ENCODE measurements around the gene HMG20B. TPM values are rescaled to one million over a fixed set of nuclear protein-coding genes. Genes with fewer than 3 reads are reported as not detected.
A peak's percentile ranks its signal among the peaks of the same experiment; 100 is the strongest.
"Not testable (repeated sequence)": the region's sequence is repeated elsewhere in the genome, so short reads cannot be mapped to it uniquely, and the experiment has no call there.

HMG20B gene
- polyA plus RNA-seq, 12 donors, result 21.8 to 78.3 (median 32.1) TPM; not detected in 1

GRCh38 chr19:3554254-3555083 lies 18.3 kb upstream of the HMG20B start:
- no peak for DNase-seq

- DNase-seq, result no peak
Measured at GRCh38 chr19:3555653-3556422, 16.9 kb upstream of the HMG20B start.

DNA sequence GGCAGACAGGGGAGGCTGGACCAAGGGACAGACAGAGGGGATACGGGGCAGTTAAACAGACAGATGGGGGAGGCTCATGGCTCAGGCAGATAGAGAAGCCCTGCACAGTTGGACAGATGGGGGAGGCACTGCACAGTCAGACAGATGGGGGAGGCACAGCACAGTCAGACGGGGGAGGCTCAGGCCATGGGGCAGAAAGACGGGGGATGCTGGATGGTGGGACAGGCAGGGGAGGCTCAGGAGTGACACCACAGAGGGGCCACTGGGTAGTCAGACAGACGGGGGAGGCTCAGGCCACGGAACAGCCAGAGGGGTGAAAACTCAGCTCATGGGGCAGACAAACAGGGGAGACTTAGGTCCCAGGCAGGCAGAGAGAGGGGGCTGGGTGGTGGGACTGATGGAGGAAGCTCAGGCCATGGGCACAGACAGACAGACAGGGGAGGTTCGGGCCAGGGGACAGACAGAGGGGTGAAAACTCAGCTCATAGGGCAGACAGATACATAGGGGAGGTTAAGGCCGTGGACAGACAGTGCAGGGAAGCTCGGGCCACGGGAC lies 16.2 kb upstream of the HMG20B start:
- no peak for DNase-seq

GRCh38 chr19:3556978-3557460 lies 15.7 kb upstream of the HMG20B start:
- DNase-seq, result no peak

DNA sequence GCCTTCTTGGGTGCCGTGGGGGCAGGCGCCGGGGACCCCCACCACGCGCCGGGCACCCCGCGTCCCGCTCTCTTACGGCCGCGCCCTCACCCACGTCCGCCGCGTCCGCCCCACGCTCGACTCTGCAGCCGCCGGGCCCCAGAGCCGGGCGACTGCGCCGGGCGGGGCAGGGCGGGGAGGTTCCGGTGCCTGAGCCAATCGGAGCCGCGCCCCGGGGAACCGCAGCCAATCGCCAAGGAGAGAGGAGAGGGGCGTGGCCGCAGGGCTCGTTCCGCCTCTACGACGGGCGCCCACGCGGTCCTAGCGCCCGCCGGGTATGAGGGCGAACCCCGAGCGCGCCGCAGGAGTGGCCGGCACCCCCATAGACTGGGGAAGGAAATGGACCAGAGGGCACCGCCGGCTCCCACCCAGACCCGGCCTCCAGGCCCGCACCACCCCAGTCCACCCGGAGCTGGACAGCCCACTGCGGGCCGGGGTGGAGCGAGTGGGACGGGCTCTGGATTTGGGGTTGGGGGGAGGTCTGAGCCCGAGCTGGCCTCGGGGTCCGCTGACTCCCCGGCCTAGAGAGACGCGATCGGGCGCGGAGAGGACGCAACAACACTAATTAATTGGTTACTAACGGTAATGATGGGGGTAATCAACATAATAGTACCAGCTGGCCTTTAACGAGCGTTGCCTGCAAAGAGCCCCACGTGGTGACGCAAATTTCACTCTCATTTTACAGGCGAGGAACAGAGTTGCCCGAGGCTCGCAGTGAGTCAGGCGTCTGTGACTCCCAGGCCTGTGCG lies 15.1 kb upstream of the HMG20B start, which contains the start of gene MFSD12:
Gene MFSD12 (minus strand): TSS at position 126 of the 788 bp plus-strand sequence. CDS start 183 bp downstream, outside the sequence.
- peak; percentile 95 for DNase-seq

DNA sequence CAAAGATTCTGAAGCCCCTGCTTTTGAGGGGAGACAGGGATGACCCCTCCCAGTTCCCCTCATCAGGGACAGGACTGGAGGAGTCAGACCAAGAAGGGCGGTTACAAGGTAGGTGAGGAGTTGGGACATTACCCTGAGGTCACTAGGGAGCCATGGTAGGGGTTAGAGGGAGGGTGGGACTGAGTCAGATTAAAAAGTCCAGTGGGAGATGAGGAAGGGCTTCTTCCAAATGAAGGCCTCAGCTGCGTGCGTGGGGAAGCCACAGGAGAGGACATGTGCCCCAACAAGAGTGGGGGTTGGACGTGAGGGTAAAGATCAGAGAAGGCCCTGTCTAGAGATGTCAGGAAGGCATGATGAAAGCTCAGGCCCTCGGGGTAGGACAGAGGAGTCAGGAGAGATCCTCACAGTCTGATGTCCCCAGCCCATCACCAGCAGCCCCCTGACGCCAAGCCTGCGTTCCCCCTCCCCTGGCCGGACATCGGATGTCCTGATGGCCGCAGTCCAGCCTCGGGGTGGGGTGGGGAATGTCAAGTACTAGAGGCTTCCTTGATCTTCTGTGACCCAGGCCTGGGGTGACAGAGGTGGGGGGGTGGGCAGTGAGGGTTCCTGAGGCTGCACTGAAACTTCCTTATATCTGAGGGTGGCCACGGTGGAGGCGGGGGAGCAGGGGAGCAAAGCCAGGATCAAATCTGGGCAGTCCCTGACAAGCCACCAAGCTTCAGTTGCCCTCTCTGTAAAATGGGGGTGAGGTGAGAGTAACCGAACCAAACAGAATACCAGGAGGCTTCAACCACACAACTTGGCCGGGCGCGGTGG lies 8.8 kb upstream of the HMG20B start:
- DNase-seq, result no peak

DNA sequence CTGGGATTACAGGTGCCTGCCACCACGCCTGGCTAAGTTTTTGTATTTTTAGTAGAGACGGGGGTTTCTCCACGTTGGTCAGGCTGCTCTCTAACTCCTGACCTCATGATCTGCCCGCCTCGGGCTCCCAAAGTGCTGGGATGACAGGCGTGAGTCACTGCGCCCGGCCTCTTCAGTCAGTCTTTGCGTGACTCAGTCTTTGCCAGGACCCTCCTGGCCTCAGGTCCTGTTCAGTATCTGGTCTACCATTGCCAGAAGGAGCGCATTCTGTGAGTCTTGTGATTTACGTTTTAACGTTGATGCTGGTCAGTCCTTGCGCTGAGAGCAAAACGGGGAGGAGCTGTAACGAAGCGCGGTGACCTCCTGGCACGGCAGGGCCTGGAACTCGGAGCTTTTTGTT lies 7.6 kb upstream of the HMG20B start:
- no peak for DNase-seq

- not testable (repeated sequence) for DNase-seq
Measured at GRCh38 chr19:3570042-3570441, 2.7 kb upstream of the HMG20B start.

GRCh38 chr19:3570606-3571011 lies 2.1 kb upstream of the HMG20B start:
- no peak for DNase-seq

DNA sequence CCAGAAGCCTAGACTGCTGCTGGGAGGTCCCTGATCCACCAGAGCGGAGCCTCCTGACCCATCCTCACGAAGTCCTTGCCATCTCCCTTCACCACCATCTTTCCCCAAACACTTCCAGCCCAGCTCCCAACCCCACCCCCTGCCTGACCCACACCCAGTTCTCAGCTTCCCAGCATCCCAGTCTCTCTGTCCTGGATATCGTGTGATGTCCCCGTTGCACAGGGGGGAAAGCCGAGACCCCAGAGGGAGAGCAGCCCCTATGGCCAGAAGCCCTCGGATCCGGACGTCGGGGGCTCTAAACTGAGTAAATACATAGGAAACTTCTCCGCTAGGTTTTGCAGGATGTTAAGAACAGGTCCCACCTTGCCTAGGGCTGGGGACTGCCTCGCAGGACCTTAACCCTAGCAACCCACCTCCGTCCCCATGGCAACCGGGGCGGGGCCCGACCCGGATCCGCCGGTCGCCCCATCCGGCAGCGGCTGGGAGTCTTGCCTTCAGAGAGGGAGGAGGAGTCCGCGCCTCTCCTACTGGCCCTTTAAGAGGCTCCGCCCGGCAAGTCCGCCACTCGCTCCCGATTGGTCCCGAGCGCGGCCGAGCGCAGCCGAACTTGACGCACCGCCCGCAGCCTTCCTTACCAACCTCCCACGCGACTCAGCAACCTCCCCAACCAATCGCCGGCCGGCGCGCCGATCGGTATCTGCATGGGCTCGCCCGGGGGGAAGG lies 451 bp upstream of the HMG20B start:
- DNase-seq, result peak; percentile 99

DNA sequence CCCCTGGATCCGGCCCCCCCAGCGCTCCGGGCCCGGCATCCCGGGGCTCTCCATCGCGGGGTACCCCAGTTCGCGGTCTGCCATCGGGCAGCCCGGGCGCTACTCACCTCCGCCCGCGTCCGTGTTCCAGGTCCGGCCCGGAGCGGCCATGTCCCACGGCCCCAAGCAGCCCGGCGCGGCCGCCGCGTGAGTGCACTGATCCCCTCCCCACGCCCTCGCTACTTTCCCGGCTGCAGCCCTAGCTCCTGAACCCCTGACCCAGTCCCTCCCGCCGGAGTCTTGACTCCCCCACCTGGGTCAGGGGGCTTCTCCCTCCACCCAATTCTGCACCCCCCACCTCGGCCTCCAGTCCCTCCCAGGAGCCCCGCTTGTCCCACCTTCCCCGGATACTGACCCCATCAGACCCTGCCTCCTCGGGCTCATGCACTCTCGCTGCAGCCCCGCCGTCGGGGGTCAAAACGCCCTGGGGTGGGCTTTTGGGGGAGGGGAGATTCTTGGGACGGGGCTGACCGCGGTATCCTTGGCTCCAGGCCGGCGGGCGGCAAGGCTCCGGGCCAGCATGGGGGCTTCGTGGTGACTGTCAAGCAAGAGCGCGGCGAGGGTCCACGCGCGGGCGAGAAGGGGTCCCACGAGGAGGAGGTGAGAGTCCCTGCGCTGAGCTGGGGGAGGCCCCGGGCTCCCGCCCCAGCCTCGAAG lies 566 bp downstream of the HMG20B start:
- no peak for DNase-seq

- DNase-seq, result peak; percentile 62
Measured at GRCh38 chr19:3573858-3574637, 1.3 kb downstream of the HMG20B start.

DNA sequence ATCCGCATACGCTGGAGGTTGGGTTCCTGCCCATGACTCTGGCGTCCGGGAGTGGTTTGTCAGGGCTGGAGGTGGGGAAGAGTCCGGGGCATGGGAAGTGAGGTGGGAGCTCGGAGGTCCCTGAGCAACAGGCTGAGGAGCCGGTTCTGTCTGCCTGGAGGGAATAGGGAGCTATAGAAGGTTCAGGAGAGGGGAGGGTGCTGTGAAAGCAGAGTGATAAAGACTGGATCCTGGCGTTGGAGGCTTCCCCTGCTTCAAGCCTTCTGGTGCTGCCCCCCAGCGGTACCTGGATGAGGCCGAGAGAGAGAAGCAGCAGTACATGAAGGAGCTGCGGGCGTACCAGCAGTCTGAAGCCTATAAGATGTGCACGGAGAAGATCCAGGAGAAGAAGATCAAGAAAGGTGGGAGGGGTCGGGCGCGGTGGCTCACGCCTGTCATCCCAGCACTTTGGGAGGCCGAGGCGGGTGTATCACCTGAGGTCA lies 2.6 kb downstream of the HMG20B start:
- DNase-seq, result no peak

DNA sequence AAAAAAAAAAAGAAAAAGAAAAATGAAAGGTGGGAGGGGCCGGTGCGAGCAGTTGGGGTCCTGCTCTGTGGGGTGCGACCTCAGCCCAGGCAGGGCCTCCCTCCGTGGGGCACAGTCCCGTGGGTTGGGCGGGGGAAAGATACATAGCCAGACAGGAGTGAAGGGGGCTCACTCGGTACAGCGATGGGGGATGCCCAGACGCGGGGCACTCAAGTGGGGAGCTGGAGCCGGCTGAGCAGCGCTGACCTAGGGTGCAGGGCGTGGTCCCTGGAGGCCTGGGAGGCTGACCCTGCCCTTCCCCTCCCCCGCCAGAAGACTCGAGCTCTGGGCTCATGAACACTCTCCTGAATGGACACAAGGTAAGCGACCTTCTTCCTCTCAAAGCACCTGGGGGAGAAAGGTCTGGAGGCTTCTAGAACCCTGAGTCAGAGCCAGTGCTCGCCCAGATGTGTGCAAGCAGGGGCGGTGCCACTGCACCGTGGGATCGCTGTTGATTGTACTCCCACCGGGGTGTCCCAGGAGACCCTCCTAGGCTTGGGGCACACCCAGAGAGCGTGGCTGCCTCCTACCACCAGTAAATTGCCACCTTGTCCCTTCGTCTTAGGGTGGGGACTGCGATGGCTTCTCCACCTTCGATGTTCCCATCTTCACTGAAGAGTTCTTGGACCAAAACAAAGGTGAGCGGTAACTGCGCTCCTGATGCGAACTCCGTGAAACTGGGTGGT lies 3.4 kb downstream of the HMG20B start:
- DNase-seq, result no peak

DNA sequence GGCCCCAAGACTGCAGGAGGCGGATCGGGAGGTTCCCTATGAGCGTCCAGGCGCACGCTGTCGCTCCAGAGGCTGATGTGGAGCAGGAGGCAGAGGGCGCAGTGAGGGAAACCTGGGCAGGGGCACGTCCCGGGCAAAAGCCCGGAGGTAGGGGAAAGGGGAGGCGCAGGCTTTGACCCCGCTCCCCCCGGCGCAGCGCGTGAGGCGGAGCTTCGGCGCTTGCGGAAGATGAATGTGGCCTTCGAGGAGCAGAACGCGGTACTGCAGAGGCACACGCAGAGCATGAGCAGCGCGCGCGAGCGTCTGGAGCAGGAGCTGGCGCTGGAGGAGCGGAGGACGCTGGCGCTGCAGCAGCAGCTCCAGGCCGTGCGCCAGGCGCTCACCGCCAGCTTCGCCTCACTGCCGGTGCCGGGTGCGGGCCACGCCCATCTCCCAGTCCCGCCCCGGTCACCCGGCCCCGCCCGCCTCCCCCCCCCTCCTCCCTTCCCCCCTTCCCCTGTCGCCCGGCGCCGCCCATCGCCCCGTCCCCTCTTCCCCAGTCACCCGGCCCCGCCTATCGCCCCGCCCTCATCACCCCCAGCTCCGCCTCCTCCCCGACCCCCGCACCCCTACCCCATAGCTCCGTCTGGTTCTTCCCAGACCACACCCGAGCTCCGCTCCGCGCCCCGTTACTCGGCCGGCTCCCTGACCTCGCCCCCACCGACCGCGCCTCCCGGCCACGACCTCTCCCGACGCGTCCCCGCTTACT lies 4.1 kb downstream of the HMG20B start:
- peak; percentile 60 for DNase-seq

DNA sequence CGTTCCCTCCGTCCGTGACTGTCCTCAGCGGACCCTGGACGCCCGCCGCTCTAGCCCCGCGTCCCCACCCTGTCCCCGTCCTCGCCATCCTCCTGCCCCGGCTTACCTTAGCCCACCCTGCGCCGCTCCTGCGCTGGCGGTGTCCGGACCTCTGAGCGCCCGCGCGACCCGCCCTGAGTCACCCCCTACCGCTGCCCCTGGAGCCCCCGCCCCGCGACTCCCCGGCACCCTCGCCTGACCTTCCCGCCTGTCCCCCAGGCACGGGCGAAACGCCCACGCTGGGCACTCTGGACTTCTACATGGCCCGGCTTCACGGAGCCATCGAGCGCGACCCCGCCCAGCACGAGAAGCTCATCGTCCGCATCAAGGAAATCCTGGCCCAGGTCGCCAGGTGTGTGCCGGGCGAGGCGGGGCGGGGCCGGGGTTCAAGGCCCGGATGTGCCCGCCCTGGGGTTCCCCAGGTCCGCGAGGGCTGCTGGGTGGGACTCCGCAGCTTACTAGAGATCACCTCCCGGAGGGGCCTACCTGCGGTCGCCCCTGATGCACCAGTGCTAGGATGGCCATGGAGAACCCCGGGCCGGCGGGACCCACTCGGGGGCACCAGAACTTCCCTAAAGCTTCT lies 5.1 kb downstream of the HMG20B start:
- no peak for DNase-seq

All from muscle of arm (tissue), 12 donors.